DMS53 treated with DMSO at 0.1 percent for 48 hours (cell line): ENCODE results near the gene HECTD4.
"Not testable (repeated sequence)": the region's sequence is repeated elsewhere in the genome, so short reads cannot be mapped to it uniquely, and the experiment has no call there.

ENCODE experiments used
- DNase-seq: peaks from one replicate; lab custom pipeline; 2025; ENCODE audit not compliant: unreplicated experiment; lab: John Stamatoyannopoulos, UW

The HECTD4 gene

DNA sequence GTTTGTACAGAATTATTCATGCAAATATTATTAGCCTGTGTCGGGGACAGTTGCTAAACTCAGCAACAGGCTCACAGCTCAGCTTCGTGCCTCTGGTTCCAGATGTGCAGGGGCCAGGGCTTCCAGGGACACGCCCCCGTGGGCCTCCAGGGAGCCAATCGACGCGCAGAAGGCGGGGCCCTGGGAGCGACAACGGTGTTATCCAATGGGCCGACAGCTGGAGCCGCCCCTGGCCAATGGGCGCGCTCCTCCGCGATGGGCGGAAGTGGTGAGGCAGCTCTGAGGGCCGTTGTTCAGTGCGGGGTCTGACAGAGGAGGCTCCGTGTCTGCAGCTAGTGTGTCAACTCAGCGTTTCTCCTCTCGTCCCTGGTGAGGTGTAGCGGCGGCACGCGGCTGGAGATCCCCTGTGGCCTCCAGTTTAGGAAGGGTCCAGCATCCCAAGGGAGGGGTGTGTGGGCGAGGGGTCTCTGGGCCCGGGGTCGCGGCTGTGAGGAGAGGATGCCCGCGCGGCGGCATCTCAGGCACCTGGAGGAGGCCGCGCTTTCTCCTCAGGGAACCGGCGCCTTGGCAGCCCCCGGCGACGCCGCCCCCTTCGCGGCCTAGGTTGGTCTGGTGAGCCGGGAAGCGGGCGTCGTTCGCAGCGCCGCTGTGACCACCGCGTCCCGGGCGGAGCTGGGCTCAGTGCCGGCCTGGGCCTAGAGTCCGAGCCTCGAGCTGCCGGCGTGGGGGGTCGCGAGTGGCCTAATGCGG lies 256.8 kb downstream of the HECTD4 start, which contains the start of gene TRAFD1:
Gene TRAFD1 (plus strand): TSS at position 311 of the 750 bp plus-strand sequence. CDS start 4,963 bp downstream, outside the sequence.
- DNase-seq = peak; percentile 96

DNA sequence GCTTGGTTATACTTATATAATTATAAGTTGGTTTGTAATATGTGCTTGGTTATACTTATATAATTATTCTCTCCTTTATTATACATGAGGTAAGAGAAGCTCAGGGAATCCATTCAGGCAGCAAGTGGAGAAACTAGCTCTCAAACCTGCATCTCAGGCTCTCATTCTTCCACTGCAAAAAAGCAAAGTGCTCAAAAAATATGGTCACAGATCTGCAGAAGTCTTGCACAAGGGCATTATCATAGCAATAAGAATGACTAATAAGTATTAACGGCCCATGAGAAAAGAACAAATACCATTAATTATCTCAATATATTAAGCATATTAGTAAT lies 257.3 kb downstream of the HECTD4 start:
- no peak for DNase-seq

DNA sequence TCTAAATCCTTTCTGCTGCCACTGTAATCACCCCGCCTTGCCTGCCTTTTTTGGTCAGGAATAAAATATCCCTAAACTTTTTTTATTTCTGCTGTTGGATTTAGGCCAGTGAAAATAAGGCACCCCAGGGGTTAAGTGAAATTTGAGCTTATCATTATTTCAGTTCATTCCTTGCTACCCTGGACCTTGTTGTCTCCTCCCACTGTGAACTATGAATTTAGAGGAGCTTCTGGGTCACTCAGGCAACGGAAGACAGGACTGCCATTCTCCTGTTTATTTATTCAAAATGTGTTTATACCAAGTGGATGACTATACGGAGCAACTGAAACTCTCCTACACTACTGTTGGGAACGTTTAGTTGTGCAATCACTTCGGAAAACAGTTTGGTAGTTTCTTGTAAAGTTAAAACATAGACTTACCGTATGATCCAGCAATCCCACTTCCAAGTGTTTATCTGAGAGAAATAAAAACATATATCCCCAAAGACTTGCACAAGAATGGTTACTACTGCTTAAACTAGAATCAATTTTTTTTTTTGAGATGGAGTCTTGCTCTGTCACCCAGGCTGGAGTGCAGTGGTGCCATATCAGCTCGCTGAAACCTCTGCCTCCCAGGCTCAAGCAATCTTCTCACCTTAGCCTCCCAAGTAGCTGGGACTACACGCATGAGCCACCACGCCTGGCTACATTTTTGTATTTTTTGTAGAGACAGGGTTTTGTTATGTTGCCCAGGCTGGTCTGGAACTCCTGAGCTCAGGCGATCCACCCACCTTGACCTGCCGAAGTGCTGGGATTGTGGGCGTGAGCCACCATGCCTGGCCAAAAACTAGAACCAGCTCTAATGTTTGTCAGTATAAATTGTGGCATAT lies 259.2 kb downstream of the HECTD4 start:
- DNase-seq = no peak

DNA sequence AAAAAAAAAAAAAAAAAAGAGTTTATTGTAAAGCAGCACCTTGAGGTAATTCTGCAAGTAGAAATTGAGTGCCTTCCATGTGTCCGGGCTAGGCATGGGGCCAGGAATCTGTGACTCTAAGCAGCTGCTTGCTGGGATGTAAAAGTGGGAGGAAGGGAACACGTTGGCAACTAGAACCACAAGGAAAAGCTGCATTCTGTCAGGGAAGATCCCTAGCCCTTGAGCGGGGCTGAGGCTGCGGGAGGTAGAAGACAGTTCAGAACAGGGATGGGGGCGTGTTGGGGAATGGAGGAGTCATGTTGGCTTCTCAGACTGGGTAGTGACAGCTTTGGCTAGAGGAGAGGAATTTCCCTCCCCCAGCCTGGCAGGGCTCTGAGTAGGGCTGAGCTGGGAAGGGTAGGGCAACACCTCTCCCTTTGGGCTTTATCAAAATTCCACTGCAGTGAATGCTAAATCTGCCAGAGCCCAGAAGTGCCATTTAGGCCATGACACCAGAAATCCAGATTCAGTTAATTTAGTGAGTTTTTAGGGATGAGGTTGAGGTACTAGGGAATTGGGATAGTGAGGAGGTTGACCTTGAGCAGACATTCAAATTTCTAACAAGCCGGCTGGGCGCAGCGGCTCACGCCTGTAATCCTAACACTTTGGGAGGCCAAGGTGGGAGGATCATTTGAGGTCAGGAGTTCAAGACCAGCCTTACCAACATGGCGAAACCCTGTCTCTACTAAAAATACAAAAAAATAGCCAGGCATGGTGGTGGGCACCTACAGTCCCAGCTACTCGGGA lies 260.3 kb downstream of the HECTD4 start:
- DNase-seq = no peak

DNA sequence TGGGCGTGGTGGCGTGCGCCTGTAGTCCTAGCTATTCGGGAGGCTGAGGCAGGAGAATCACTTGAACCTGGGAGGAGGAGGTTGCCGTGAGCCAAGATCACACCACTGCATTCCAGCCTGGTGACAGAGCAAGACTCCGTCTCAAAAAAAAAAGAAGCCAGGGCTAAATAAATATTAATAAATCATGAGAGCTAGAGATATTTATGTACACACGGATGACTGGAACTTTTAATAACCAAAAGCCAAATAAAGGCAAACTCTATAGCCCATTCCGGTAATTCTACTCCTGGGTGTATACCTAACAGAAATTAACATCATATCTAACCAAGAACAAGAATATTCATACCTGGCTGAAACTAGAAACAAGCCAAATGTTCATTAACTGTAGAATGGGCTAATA lies 264.5 kb downstream of the HECTD4 start:
- DNase-seq = no peak

DNA sequence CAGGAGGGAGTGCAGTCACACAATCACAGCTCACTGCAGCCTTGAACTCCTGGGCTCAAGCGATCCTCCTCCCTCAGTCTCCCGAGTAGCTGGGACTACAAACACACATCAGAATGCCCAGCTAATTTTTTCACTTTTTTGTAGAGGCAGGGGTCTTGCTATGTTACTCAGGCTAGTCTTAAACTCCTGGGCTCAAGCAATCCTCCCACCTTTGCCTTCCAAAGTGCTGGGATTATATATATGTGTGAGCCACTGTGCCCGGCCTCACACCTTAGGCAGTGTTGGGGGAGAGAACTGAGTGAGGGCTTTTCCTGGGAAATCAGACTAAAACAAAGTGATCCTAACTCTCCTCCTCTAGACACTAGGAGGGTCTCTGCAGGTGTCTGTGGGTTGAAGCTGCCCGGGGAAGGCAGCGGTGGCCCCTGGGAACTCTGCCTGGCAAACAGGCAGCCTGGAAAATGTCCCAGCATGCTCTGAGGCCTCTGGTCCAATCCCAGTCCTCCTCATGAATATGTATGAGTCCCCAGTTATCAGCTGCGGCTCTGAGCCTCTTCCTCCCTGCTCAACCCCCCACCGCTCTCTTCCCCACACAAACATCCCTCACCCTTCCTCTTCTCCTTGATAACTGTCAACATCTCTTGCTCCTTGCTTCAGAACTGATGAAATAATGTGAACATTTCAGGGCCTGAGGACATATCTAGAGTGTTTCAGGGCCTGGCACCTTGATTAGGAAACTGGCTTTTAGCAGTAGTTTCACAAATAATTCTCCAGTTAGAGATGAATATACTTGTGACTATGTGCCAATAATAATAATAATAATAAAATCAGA lies 265.8 kb downstream of the HECTD4 start:
- DNase-seq = no peak

DNA sequence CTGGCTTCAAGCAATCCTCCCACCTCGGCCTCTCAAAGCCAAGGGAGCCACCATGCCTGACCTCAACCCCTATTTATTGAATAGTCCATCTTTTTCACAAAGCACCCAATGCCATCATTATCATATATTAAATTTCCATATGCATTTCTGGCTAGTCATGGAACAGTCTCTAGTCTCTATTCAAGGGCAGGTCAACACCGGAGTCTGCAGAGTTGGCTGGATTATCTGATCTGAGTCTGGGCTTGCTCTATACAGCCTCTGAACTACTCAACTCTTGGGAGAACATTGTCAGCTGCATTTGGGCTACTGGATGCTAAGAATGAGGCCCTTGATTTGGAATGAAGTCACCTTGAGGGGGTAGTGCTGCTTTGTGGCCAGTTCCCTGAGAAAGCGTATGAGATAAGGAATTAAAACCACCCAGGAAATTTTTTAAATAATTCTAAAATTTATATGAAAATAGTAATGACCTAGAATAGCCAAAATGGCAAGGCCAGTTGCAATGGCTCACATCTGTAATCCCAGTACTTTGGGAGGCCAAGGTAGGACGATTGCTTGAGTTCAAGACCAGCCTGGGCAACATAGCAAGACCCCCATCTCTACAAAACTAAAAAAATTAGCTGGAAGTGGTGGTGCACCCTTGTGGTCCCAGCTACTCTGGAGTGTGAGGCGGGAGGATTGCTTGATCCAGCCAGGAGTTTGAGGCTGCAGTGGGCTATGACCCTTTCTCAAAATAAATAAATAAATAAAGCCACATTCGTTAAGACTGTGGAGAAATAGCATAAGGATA lies 266.8 kb downstream of the HECTD4 start:
- DNase-seq = no peak

DNA sequence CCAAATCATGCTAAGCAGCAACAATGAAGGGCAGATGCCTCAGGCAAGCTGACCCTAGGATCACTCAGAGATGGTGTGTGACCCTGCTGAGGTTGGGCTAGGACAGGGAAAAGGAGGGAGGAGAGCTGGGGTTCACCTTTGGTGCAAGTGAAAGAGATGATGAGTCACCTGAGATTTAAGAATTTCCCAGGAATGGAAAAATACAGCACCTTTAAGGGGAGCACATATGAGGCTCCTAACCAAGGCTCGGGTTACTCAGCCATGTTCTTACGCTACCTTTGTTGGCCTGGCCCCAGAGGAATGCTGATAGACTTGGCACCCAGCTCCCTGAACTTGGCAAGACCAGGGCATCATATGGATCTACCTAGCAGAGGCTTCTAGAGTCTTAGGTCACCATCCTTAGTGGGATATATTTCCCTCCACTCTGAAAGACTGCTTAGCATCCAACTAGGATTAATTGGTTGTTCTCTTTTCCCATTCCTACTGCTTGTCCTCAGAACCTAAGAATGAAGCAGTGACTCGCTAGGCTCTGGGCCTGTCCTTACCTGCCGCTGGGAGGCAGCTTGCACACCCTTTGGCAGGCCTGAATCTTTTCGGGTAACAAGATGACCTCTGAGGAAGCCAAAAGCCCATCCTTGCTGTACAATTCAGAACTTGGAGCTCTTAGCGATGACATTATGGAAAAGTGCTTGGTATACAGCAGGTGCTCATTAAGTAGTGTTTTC lies 269.7 kb downstream of the HECTD4 start:
- no peak for DNase-seq

DNA sequence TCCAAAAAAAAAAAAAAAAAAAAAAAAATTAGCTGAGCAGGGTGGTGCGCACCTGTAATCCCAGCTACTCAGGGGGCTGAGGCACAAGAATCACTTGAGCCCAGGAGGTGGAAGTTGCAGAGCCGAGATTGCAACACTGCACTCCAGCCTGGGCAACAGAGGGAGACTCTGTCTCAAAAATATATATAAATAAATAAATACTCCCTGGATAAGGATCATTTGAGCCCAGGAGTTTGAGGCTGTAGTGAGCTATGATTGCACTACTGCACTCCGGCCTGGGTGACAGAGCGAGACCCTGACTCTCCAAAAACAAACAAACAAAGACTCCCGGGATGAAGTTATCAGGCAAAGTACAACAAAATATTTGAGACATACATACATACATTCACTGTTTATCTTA lies 270.3 kb downstream of the HECTD4 start:
- no peak for DNase-seq

DNA sequence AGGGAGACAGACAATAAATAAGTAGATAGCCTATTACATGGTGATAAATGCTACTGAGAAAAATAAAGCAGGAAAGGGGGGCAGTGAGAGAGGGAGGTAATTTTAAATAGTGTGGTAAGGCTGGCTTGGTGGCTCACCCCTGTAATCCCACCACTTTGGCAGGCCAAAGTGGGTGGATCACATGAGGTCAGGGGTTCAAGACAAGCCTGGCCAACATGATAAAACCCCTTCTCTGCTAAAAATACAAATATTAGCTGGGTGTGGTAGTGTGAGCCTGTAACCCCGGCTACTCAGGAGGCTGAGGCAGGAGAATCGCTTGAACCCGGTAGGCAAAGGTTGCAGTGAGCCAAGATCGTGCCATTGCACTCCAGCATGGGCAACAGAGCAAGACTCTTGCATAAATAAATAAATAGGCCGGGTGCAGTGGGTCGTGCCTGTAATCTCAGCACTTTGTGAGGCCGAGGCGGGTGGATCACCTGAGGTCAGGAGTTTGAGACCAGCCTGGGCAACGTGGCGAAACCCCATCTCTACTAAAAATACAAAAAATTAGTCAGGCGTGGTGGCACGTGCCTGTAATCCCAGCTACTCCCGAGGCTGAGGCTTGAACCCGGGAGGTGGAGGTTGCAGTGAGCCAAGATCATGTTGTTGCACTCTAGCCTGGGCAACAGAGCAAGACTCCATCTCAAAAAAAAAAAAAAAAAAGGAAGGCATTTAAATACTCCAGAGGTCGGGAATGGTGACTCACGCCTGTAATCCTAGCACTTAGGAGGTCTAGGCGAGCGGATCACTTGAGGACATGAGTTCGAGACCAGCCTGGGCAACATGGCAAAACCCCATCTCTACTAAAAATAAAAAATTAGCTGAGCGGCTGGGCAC lies 271.2 kb downstream of the HECTD4 start:
- DNase-seq = not testable (repeated sequence)
